GM19328 (cell line): ENCODE results near the gene ANHX.
"Not testable (repeated sequence)": the region's sequence is repeated elsewhere in the genome, so short reads cannot be mapped to it uniquely, and the experiment has no call there.

Experiments used
- ATAC-seq: cut with Tn5 transposase; IDR thresholded peaks from one replicate; pipeline ENCODE4 v1.9.1; 2021; ENCODE audit warnings: mild to moderate bottlenecking, moderate library complexity; ENCODE audit not compliant: unreplicated experiment

The ANHX gene

GRCh38 chr12:133235401-133236112, at the start of gene ANHX:
ANHX (minus strand) TSS chr12:133235877; CDS start chr12:133234356, 1,521 bp downstream.
- ATAC-seq, result no peak

GRCh38 chr12:133264668-133265067, 29.0 kb upstream of the ANHX start:
- not testable (repeated sequence) for ATAC-seq

GRCh38 chr12:133264173-133264572, 28.5 kb upstream of the ANHX start:
- no peak for ATAC-seq

- no peak for ATAC-seq
Observed at GRCh38 chr12:133256321-133256720, 20.6 kb upstream of the ANHX start.

- not testable (repeated sequence) for ATAC-seq
Observed at GRCh38 chr12:133255833-133256232, 20.2 kb upstream of the ANHX start.

- ATAC-seq, result no peak
Observed at GRCh38 chr12:133251732-133252131, 16.1 kb upstream of the ANHX start.

GRCh38 chr12:133236556-133236955, 879 bp upstream of the ANHX start:
- no peak for ATAC-seq

GRCh38 chr12:133236144-133236543, 467 bp upstream of the ANHX start:
- ATAC-seq, result no peak

GRCh38 chr12:133234971-133235370, 706 bp downstream of the ANHX start:
- no peak for ATAC-seq

GRCh38 chr12:133233993-133234564, 1.6 kb downstream of the ANHX start:
- ATAC-seq, result no peak

- ATAC-seq, result no peak
Observed at GRCh38 chr12:133233006-133233405, 2.7 kb downstream of the ANHX start.

- no peak for ATAC-seq
Observed at GRCh38 chr12:133231001-133231400, 4.7 kb downstream of the ANHX start.

GRCh38 chr12:133227281-133227852, 8.3 kb downstream of the ANHX start:
- ATAC-seq, result no peak

- no peak for ATAC-seq
Observed at GRCh38 chr12:133226690-133227089, 9.0 kb downstream of the ANHX start.

- ATAC-seq, result no peak
Observed at GRCh38 chr12:133225527-133225926, 10.2 kb downstream of the ANHX start.

GRCh38 chr12:133222211-133222610, 13.5 kb downstream of the ANHX start:
- no peak for ATAC-seq

GRCh38 chr12:133221241-133221640, 14.4 kb downstream of the ANHX start:
- no peak for ATAC-seq

- no peak for ATAC-seq
Observed at GRCh38 chr12:133220521-133220920, 15.2 kb downstream of the ANHX start.

- ATAC-seq, result no peak
Observed at GRCh38 chr12:133217219-133217618, 18.5 kb downstream of the ANHX start.

GRCh38 chr12:133215724-133216123, 20.0 kb downstream of the ANHX start:
- ATAC-seq, result no peak

GRCh38 chr12:133206390-133206789, 29.3 kb downstream of the ANHX start:
- ATAC-seq, result no peak

GRCh38 chr12:133204264-133204603, 31.4 kb downstream of the ANHX start:
- no peak for ATAC-seq
